GM19438 (cell line): ENCODE results near the gene IRS1.

Experiments used
- ATAC-seq: cut with Tn5 transposase; IDR thresholded peaks from one replicate; pipeline ENCODE4 v1.9.1; 2021; ENCODE audit warnings: low read depth; ENCODE audit not compliant: unreplicated experiment

IRS1 gene

GRCh38 chr2:226792155-226792881 is 7.3 kb downstream of the IRS1 start:
- no peak for ATAC-seq

- peak; percentile 98 for ATAC-seq
These were observed 8.0 kb downstream of the IRS1 start for GRCh38 chr2:226791487-226792081.

- peak; percentile 54 for ATAC-seq
These were observed 8.5 kb downstream of the IRS1 start for GRCh38 chr2:226791056-226791486.

- ATAC-seq, result no peak
These were observed 9.2 kb downstream of the IRS1 start for GRCh38 chr2:226790431-226790830.

- no peak for ATAC-seq
These were observed 9.6 kb downstream of the IRS1 start for GRCh38 chr2:226790011-226790410.

GRCh38 chr2:226788881-226789490 is 10.6 kb downstream of the IRS1 start:
- no peak for ATAC-seq

- no peak for ATAC-seq
These were observed 11.6 kb downstream of the IRS1 start for GRCh38 chr2:226788064-226788463.

- ATAC-seq, result no peak
These were observed 15.7 kb downstream of the IRS1 start for GRCh38 chr2:226783885-226784284.

- ATAC-seq, result no peak
These were observed 17.4 kb downstream of the IRS1 start for GRCh38 chr2:226782092-226782713.

- ATAC-seq, result no peak
These were observed 19.2 kb downstream of the IRS1 start for GRCh38 chr2:226780431-226780830.

GRCh38 chr2:226777611-226778010 is 22.0 kb downstream of the IRS1 start:
- ATAC-seq, result no peak

- ATAC-seq, result no peak
These were observed 23.5 kb downstream of the IRS1 start for GRCh38 chr2:226776104-226776503.

- ATAC-seq, result no peak
These were observed 24.5 kb downstream of the IRS1 start for GRCh38 chr2:226775032-226775509.

GRCh38 chr2:226773291-226773690 is 26.3 kb downstream of the IRS1 start:
- peak; percentile 14 for ATAC-seq

- peak; percentile 97 for ATAC-seq
These were observed 27.0 kb downstream of the IRS1 start for GRCh38 chr2:226772389-226773179.

GRCh38 chr2:226771067-226771466 is 28.6 kb downstream of the IRS1 start:
- ATAC-seq, result no peak

- ATAC-seq, result no peak
These were observed 32.4 kb downstream of the IRS1 start for GRCh38 chr2:226767056-226767813.

GRCh38 chr2:226766352-226767055 is 33.1 kb downstream of the IRS1 start:
- no peak for ATAC-seq

GRCh38 chr2:226763320-226763719 is 36.3 kb downstream of the IRS1 start:
- ATAC-seq, result no peak
